Thoracic aorta (tissue), 2 donors: ENCODE data around the gene ELAVL4. TPM values are rescaled to one million over a fixed set of nuclear protein-coding genes. Genes with fewer than 3 reads are reported as not detected.

Source experiments
- ATAC-seq: fragments of 150-250 bp; one replicate; pipeline ENCODE4 v1.8.0; 2017; ENCODE audit warnings: low read depth; ENCODE audit not compliant: insufficient number of reproducible peaks, low FRiP score
- DNase-seq: peaks from one replicate; pipeline ENCODE4 v3.0.0-alpha.2; 2020; ENCODE audit warnings: low spot score
- H3K27ac ChIP-seq, 2 donors: fragments of 200-600 bp; sonication (generic); 1 replicate in 1 of 2; 2 replicates in 1 of 2; pipeline ENCODE4 v1.5.1; 2016; ENCODE audit warnings: mild to moderate bottlenecking in 2 of 2, moderate library complexity in 2 of 2
- H3K27me3 ChIP-seq: fragments of 200-600 bp; sonication (generic); replicated peaks from 2 replicates; pipeline ENCODE4 v1.6.0; 2016; ENCODE audit warnings: mild to moderate bottlenecking; ENCODE audit not compliant: insufficient read depth
- H3K36me3 ChIP-seq: fragments of 200-600 bp; sonication (generic); one replicate; pipeline ENCODE4 v1.5.1; 2016
- H3K4me1 ChIP-seq, 2 donors: fragments of 200-600 bp; sonication (generic); 1 replicate in 1 of 2; 2 replicates in 1 of 2; pipeline versions ENCODE4 v1.5.1 to v1.6.0; 2016; ENCODE audit warnings: low read depth in 2 of 2, mild to moderate bottlenecking in 1 of 2; ENCODE audit not compliant: control insufficient read depth in 1 of 2
- H3K4me3 ChIP-seq: fragments of 200-600 bp; sonication (generic); 2 replicates; pipeline ENCODE4 v1.5.1; 2016; ENCODE audit warnings: mild to moderate bottlenecking
- H3K9me3 ChIP-seq: fragments of 200-600 bp; sonication (generic); 2 replicates; pipeline ENCODE4 v1.5.1; 2016
- CTCF ChIP-seq: fragments of 200-600 bp; sonication (generic); IDR thresholded peaks from one replicate; pipeline ENCODE4 v1.5.1; 2019; ENCODE audit warnings: antibody characterized with exemption
- total RNA-seq, 2 donors: library from RNA; depleted of rRNA; stranded (reverse); fragments of >200 nt; gene quantifications; one replicate each; pipeline versions ENCODE4 v1.1.0 to v1.2.3, GENCODE V29; 2016

Gene ELAVL4
- total RNA-seq, 2 donors from 2014 or later = 0.42 TPM; not detected in 1

GRCh38 chr1:50148142-50148923, 39.6 kb downstream of the ELAVL4 start:
- DNase-seq (no peak), ATAC-seq (no peak)
- no peaks in the 10 kb centered on the region for H3K27me3 ChIP-seq
- H3K4me1 ChIP-seq = no peaks in the 10 kb centered on the region
- H3K9me3 ChIP-seq = no peaks in the 10 kb centered on the region
- no peak overlapping the region for H3K27ac ChIP-seq
- no peaks in the 10 kb centered on the region for H3K36me3 ChIP-seq
- no peak overlapping the region for H3K4me3 ChIP-seq
- TF ChIP-seq CTCF = no peak

GRCh38 chr1:50152236-50152635, 43.5 kb downstream of the ELAVL4 start:
- H3K36me3 ChIP-seq = no peaks in the 10 kb centered on the region
- ATAC-seq = no peak

GRCh38 chr1:50155541-50155940, 46.8 kb downstream of the ELAVL4 start:
- no peaks in the 10 kb centered on the region for H3K9me3 ChIP-seq
- no peak for TF ChIP-seq CTCF
- DNase-seq = no peak
- no peaks in the 10 kb centered on the region for H3K27me3 ChIP-seq
- no peaks in the 10 kb centered on the region for H3K36me3 ChIP-seq
- H3K4me1 ChIP-seq = no peaks in the 10 kb centered on the region
- no peak overlapping the region for H3K4me3 ChIP-seq
- H3K27ac ChIP-seq = no peak overlapping the region
- ATAC-seq = no peak

More at GRCh38 chr1:50152236-50152635, 43.5 kb downstream of the ELAVL4 start:
- TF ChIP-seq CTCF = no peak
- DNase-seq = no peak
- no peaks in the 10 kb centered on the region for H3K9me3 ChIP-seq
- H3K27ac ChIP-seq = no peak overlapping the region
- H3K4me3 ChIP-seq = no peak overlapping the region
- no peaks in the 10 kb centered on the region for H3K4me1 ChIP-seq
- H3K27me3 ChIP-seq = no peaks in the 10 kb centered on the region

DNA sequence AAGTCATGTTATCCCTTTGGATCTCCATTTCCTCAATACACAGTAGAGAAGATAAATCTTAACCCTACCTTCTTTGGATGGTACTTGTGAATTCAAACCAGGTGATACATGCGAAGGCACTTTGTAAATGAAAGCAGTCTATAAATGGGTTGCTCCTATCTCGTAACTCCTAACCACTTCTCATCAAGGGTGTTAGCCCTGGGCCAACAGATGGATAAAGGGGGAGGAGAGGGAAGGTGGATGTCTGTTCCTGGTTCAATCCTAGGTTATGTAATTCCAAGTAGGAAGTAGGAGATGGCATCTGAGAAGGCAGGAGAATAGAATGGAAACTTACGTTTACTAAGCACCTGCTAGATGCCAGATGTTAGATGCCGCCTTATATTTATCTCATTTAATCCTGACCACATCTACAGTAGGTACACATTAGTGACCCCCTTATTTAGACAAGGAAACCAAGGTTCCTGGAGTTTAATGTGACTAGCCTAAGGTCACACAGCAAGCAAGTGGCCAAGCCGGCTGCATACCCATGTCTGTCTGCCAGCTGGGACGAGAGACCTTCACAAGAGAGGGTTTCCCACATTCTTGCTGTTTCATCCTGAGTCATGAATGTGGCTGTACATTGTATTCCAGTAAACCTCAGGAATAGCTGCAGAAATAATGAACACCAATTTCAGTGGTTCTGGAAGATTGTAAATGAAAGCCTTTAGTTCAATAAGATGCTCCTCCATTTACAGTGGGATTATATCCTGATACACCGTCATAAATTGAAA, 47.7 kb downstream of the ELAVL4 start:
- no peaks in the 10 kb centered on the region for H3K9me3 ChIP-seq
- H3K4me1 ChIP-seq = no peaks in the 10 kb centered on the region
- H3K27me3 ChIP-seq = no peaks in the 10 kb centered on the region
- no peak for TF ChIP-seq CTCF
- H3K4me3 ChIP-seq = no peak overlapping the region
- no peak overlapping the region for H3K27ac ChIP-seq
- no peak for DNase-seq
- no peaks in the 10 kb centered on the region for H3K36me3 ChIP-seq
- ATAC-seq = no peak

DNA sequence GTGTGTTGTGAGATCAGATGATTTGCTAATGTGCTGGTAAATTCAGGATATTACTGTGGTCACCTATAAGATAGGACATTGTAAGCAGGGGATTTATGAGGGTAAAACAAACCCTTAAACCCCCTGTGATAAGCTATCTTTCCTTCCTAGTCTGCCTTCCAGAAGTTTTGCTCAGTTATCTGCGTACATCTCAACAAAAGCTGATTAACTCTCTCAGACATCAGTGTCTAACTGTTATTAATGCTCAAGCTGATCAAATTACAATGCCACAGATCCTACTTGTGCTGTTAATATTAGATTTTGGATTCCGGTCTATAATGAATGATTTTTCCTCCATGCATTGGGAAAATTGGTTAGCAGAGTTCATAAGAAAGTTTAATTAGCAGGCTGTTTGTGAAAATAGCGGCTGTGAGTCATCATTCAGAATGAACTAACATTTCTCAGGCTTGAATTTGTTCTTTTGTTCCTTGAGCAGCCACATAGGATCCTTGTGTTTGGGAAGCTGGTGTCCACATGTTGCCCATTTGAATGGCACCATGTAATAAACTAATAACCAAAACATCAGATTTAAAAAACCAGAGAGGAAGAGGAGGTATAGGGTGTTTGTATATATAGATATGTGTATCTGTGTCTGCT, 48.7 kb downstream of the ELAVL4 start:
- no peak overlapping the region for H3K27ac ChIP-seq

More for the DNA sequence above, 48.7 kb downstream of the ELAVL4 start:
- DNase-seq = no peak
- no peaks in the 10 kb centered on the region for H3K36me3 ChIP-seq
- no peaks in the 10 kb centered on the region for H3K4me1 ChIP-seq
- no peaks in the 10 kb centered on the region for H3K9me3 ChIP-seq
- no peaks in the 10 kb centered on the region for H3K27me3 ChIP-seq
- H3K4me3 ChIP-seq = no peak overlapping the region
- no peak for ATAC-seq
- no peak for TF ChIP-seq CTCF
